Motor neuron (in vitro differentiated cells): ENCODE results near the gene TWIST2. TPM values are rescaled to one million over a fixed set of nuclear protein-coding genes. Genes with fewer than 3 reads are reported as not detected.

Source experiments
- ATAC-seq, 8 experiments: fragments of 200-7000 bp; cut with Tn5 transposase; replicated peaks in 6 of 8; 2 replicates each; pipeline ENCODE4 v1.8.0; 2021; ENCODE audit warnings: mild to moderate bottlenecking in 8 of 8, moderate library complexity in 8 of 8
- H3K27ac ChIP-seq, 2 donors: fragments of 250-450 bp; sonication (Bioruptor Pico); 2 replicates each; pipeline ENCODE4 v1.9.0; 2021; ENCODE audit warnings: antibody characterized with exemption in 2 of 2, mild to moderate bottlenecking in 2 of 2, moderate library complexity in 1 of 2
- H3K4me1 ChIP-seq, 2 donors: fragments of 250-450 bp; sonication (Bioruptor Pico); replicated peaks in 1 of 2; 2 replicates each; pipeline ENCODE4 v1.6.1; 2021; ENCODE audit warnings: antibody characterized with exemption in 2 of 2, mild to moderate bottlenecking in 2 of 2, moderate library complexity in 1 of 2
- H3K4me3 ChIP-seq, 5 donors: fragments of 250-450 bp; sonication (Bioruptor Pico); 2 replicates each; pipeline ENCODE4 v1.9.0; 2021; ENCODE audit warnings: antibody characterized with exemption in 5 of 5, mild to moderate bottlenecking in 5 of 5, moderate library complexity in 4 of 5
- WGBS, 10 experiments: fragments of 450-650 bp; shearing (Covaris generic); methylation state at CpG; one replicate each; pipeline ENCODE4 v1.0.0; 2022; 5-methylcytosine and 5-hydroxymethylcytosine counted together
- in situ Hi-C, 9 experiments: fragments of 400-800 bp; cut with MboI; loops; one replicate each; pipeline ENCODE4 v1.15.0; 2021; ENCODE audit warnings: low sequenced_read_pairs in 9 of 9, low pct_unique_long_range_greater_than_20kb in 2 of 9; ENCODE audit not compliant: unreplicated experiment in 9 of 9
- total RNA-seq, 8 experiments: library from RNA; unstranded; fragments of 300-600 nt; gene quantifications; 2 replicates each; pipeline versions ENCODE4 v1.2.3 to v1.2.4, GENCODE V29; 2022

Gene TWIST2
- total RNA-seq, 8 experiments from 2014 or later, result 1.00 to 41.3 (median 9.5) TPM; not detected in 3

GRCh38 chr2:238863749-238864206 is 15.9 kb downstream of the TWIST2 start:
- Histone ChIP-seq H3K4me3 (no peak overlapping the region), H3K4me1 (peaks cover 41 to 43% of the 10 kb centered on the region in 2 donors), H3K27ac (peak overlapping the region in 1 of 2 donors; percentile 90)
- 0 to 79% (median 38%) methylated on average over 1 to 7 of the region's 9 CpGs; no CpG with 5 or more reads in 4 of the 10 experiments for WGBS, 10 experiments
- in situ Hi-C loops, result no loop called here
- ATAC-seq, result peak in 1 of 8 experiments; percentile 1

DNA sequence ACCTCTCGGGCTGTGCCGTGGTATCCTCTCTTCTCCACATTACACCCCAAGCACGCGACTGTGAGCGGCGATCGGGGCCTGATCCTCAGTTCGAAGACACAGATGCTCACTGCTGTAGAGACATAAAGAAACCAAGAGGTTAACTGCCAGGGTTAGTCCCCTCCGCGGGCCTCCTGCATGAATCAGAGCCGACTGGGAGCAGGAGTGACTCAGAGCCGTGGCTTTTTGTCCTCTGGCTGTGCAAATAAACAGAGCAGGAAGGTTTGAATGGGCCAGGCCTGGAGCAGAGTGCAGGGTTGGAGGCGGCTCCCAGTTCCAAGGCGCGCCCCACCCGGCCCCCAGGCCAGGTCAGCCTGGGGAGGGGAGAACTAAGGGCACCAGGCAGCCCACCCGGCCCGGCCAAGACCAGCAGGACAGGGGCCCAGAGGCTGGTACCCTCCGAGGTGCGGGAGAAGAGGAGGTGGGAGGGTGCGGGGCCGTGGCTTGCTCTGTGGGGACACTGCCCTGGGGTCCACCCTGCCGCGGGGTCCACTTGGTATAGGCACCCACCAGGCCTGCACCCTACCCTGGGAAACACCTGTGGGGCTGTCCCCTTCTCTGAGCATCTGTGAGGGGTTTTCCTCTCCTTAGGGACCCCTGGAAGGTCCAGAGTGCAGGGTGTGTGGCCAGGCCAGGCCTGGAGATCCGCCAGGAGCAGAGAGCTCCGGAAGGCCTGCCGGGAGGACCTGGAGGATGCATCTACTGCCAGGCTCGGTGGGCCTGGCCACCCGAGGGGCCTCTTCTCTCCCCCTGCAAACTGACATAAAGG is 16.5 kb downstream of the TWIST2 start:
- Histone ChIP-seq H3K27ac (peak overlapping the region; percentile 83 to 90), H3K4me1 (peaks cover 41 to 43% of the 10 kb centered on the region in 2 donors), H3K4me3 (no peak overlapping the region)
- in situ Hi-C loops, result no loop called here
- 0 to 8% (median 0%) methylated on average over 1 to 6 of the region's 29 CpGs; no CpG with 5 or more reads in 5 of the 10 experiments for WGBS, 10 experiments
- peak; percentile 75 to 98 (median 96) for ATAC-seq

DNA sequence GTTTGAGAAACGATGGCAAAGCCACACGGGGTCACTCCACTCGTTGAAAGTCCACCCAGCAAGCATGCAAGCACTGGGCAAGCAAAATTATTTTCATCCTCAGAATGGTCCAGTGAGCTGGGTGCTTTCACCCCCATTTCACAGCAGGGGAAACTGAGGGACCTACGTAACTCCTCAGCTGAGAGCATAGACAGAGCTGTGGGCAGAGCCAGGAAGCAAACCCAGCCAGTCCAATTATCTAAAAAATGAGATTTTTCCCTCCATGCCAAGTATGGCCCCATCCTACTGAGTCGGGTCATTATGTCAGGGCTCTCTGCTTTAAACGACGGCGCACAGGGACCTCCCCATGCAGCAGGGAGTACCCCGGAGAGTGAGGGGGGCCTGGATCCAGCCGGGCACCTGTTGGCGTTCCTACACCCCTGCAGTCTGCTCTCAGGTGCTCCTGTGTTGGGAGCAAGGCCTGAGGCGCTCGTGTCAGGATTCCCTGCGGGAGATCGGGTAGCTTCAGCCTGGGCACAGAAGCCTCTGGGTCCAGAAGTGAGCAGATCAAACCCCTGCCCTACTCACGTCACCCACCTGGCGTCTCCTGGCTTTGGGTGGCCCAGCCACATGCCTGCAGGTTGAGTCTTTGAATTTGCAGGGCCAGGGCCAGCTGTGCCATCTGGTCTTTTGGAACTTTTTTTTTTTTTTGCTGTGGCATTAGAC is 17.3 kb downstream of the TWIST2 start:
- WGBS, 10 experiments, result 0 to 100% (median 85%) methylated on average over 1 to 8 of the region's 17 CpGs; no CpG with 5 or more reads in 5 of the 10 experiments
- H3K4me1 ChIP-seq, result peaks cover 41 to 43% of the 10 kb centered on the region in 2 donors
- in situ Hi-C loops, result no loop called here
- no peak overlapping the region for H3K4me3 ChIP-seq
- ATAC-seq, result no peak
- H3K27ac ChIP-seq, result peak overlapping the region; percentile 83 to 90

DNA sequence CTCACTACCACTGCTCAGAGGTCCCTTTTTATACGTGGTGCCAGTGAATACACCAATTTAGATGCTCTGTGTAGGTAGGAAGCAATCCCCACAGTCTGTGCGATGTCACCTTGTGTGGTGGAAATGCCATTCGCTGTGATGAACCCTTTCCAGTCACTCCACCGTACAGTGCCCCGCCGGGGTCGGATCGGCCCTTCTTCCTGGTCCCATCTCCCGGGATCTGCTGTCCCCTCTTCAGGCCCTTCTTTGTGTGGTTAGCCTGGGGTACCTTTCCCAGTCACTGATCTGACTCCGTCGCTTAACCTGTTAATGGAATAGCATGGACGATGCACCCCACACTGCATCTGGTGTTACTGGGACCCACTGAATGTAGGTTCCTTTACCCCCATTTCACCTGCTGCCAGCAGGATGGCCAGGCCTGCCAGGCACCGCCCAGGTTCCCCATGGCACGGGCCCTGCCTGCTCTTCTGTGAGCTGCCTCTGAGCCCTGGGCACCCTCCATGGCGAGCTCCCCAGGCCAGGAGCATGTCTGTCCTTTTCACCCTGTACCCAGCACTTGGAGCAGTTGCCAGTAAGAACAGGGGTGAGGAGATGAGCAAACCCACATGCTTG is 18.0 kb downstream of the TWIST2 start:
- H3K4me3 ChIP-seq, result no peak overlapping the region
- in situ Hi-C loops, result no loop called here
- no peak overlapping the region for H3K27ac ChIP-seq
- no peak for ATAC-seq
- peaks cover 41 to 43% of the 10 kb centered on the region in 2 donors for H3K4me1 ChIP-seq
- WGBS, 10 experiments, result 27 to 100% (median 91%) methylated on average over 1 to 7 of the region's 15 CpGs; no CpG with 5 or more reads in 5 of the 10 experiments

GRCh38 chr2:238866656-238867277 is 18.9 kb downstream of the TWIST2 start:
- H3K4me3 ChIP-seq, result no peak overlapping the region
- H3K4me1 ChIP-seq, result peaks cover 41 to 43% of the 10 kb centered on the region in 2 donors
- ATAC-seq, result no peak
- no peak overlapping the region for H3K27ac ChIP-seq
- 8 to 68% (median 40%) methylated on average over 2 to 9 of the region's 17 CpGs; no CpG with 5 or more reads in 4 of the 10 experiments for WGBS, 10 experiments
- in situ Hi-C loops, result no loop called here

DNA sequence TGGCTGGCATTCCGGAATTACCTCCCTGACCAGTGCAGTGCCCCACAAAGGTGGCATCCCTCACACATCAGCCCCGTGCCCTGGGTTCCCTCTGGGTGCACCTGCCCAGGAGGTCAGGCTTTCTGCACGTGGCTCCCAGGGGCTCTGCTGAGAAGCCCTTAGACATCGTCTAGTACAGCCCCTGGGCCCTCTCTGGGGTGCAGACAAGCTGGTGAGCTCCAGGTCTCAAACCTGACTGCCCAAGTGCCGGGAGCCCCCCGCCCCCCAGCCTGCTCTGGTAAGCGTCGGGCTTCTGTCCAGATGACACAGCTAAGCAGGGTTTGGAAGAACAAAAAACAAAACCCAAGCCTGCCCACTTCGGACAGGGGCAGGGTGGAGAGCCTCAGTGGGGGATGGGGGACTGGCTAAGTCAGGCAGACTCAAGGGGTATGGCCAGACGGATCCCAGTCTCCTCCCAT is 20.2 kb downstream of the TWIST2 start:
- ATAC-seq, result no peak
- Histone ChIP-seq H3K4me1 (peaks cover 41 to 43% of the 10 kb centered on the region in 2 donors), H3K4me3 (no peak overlapping the region), H3K27ac (no peak overlapping the region)
- in situ Hi-C loops, result no loop called here
- WGBS, 10 experiments, result 30 to 100% (median 84%) methylated on average over 1 to 3 of the region's 10 CpGs; no CpG with 5 or more reads in 2 of the 10 experiments

GRCh38 chr2:238868616-238869292 is 20.9 kb downstream of the TWIST2 start:
- no peak for ATAC-seq
- Histone ChIP-seq H3K27ac (no peak overlapping the region), H3K4me3 (no peak overlapping the region), H3K4me1 (peaks cover 36 to 38% of the 10 kb centered on the region in 2 donors)
- 12 to 100% (median 76%) methylated on average over 2 to 12 of the region's 25 CpGs; no CpG with 5 or more reads in 2 of the 10 experiments for WGBS, 10 experiments
- in situ Hi-C loops, result no loop called here

DNA sequence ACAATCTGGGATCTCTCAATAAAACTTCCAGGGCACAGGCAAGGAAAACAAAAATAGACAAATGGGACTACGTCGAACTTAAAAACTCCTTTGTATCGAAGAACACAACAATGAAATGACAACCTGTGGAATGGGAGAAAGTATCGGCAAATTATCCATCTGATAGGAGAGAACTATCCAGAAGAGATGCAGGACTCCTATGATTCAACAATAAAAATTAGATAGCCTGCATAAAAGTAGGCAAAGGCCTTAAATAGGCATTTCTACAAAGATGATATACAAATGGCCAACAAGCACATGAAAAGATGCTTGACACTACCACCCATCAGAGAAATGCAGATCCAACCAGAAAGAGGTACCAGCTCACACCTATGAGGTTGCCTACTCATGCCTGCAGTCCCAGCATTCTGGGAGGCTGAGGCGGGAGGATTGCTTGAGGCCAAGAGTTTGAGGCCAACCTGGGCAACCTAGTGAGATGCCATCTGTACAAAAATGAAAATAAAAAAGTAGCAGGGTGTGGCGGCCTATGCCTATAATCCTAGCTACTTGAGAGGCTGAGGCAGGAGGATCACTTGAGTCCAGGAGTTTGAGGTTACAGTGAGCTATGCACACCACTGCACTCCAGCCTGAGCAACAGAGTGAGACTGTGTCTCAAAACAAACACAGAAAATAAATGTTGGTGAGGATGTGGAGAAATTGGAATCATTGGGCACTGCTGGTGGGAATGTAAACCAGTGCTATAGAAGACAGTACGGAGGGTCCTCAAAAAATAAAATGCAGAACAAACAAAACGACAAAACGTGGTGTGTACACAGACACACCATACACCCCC is 21.6 kb downstream of the TWIST2 start:
- peak in 3 of 8 experiments; percentile 10 to 17 (median 11) for ATAC-seq
- peaks cover 29 to 30% of the 10 kb centered on the region in 2 donors for H3K4me1 ChIP-seq
- H3K4me3 ChIP-seq, result no peak overlapping the region
- WGBS, 10 experiments, result 15 to 98% (median 85%) methylated on average over 1 to 6 of the region's 9 CpGs
- in situ Hi-C loops, result no loop called here
- no peak overlapping the region for H3K27ac ChIP-seq

- ATAC-seq, result no peak
- peaks cover 21 to 23% of the 10 kb centered on the region in 2 donors for H3K4me1 ChIP-seq
- no peak overlapping the region for H3K27ac ChIP-seq
- in situ Hi-C loops, result no loop called here
- no peak overlapping the region for H3K4me3 ChIP-seq
- no CpG with 5 or more reads among the region's 3 CpGs for WGBS, 10 experiments
Measured at GRCh38 chr2:238870261-238870660, 22.4 kb downstream of the TWIST2 start.

DNA sequence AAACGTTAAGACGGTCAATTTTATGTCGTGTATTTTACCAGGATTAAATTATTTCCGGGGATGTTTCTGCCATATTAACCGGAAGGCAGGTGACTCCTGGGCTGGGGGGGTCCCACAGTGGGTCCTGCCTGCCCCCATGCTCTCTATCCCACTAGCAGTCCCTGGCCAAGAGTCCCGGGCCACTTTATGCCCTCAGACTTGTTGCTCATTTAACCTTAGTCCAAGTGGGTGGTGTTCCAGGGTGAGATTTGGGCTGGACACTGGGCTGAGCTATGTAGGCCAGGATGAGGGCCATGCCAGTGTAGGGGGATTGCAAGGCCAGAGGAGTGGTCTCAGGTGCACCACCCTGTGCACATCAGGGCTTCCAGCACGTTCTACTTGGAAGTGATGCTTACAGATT is 24.1 kb downstream of the TWIST2 start:
- Histone ChIP-seq H3K27ac (no peak overlapping the region), H3K4me1 (peaks cover 13 to 15% of the 10 kb centered on the region in 2 donors), H3K4me3 (no peak overlapping the region)
- no peak for ATAC-seq
- in situ Hi-C loops, result no loop called here
- WGBS, 10 experiments, result 0 to 100% (median 92%) methylated on average over 1 to 4 of the region's 7 CpGs; no CpG with 5 or more reads in 4 of the 10 experiments

GRCh38 chr2:238872628-238873380 is 24.9 kb downstream of the TWIST2 start:
- no peak for ATAC-seq
- 17 to 89% (median 64%) methylated on average over 1 to 6 of the region's 13 CpGs; no CpG with 5 or more reads in 4 of the 10 experiments for WGBS, 10 experiments
- Histone ChIP-seq H3K4me1 (peaks cover 5 to 8% of the 10 kb centered on the region in 2 donors), H3K27ac (no peak overlapping the region), H3K4me3 (no peak overlapping the region)
- in situ Hi-C loops, result no loop called here
